GM12872 (cell line): ENCODE data around the gene INHBC.

Source experiments
- TF ChIP-seq, protein P1 (sequence below): IDR thresholded peaks from 3 replicates; pipeline ENCODE4 v1.5.1; 2011; ENCODE audit warnings: low read depth, mild to moderate bottlenecking, low read length, moderate library complexity; ENCODE audit not compliant: insufficient read depth

Gene INHBC

DNA sequence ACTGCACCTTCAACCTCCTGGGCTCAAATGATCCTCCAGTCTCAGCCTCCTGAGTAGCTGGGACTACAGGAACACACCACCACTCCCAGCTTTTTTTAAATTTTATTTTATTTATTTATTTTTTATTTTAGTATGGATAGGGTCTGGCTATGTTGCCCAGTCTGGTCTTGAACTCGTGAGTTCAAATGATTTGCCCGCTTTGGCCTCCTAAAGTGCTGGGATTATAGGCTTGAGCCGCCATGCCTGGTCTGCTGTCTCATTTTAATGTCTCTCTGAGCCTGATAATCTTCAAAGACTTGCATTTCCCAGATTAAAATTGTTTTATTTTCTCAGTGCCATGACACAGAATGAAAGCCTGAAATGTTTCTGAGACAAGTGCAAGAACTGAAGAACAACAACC lies 1.2 kb upstream of the INHBC start:
- TF ChIP-seq, protein P1, sequence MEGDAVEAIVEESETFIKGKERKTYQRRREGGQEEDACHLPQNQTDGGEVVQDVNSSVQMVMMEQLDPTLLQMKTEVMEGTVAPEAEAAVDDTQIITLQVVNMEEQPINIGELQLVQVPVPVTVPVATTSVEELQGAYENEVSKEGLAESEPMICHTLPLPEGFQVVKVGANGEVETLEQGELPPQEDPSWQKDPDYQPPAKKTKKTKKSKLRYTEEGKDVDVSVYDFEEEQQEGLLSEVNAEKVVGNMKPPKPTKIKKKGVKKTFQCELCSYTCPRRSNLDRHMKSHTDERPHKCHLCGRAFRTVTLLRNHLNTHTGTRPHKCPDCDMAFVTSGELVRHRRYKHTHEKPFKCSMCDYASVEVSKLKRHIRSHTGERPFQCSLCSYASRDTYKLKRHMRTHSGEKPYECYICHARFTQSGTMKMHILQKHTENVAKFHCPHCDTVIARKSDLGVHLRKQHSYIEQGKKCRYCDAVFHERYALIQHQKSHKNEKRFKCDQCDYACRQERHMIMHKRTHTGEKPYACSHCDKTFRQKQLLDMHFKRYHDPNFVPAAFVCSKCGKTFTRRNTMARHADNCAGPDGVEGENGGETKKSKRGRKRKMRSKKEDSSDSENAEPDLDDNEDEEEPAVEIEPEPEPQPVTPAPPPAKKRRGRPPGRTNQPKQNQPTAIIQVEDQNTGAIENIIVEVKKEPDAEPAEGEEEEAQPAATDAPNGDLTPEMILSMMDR = no peak

DNA sequence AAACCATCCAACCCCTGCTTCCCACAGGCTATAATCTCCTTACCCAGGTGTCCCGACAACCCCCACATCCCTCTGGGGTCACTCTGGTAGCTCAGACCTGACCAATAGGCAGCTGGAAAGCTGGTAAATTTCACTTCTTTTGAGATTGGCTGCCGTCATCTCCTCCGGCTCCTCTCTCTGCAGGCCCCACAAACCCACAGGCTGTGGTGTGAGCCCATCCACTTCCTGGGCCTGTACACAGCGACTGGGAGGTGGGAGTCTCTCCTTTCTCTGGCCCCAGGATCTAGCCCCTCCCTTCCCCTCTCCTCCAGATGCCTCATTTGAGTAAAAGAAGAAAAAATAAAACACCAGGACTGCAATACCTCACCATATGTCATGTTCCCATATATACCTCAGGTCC lies 709 bp downstream of the INHBC start:
- TF ChIP-seq, protein P1 = no peak

DNA sequence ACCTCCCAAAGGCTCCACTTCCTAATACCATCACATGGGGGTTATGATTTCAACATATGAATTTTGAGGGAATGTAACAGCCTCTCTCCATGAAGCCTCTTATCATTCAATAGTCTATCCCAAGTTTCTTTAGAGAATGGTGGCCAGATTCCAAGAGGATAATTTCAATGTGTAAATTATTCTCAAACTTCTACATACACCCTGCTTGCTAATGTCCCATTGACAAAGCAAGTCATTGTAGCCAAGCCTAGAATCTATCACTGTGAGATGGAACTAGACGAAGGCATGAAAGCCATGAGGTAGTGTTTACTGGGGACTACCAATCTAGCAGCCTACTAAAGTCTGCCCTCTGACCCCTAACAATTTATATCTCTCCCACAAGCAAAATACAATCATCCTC lies 3.8 kb downstream of the INHBC start:
- TF ChIP-seq, protein P1 = no peak

- TF ChIP-seq, protein P1 = no peak
These were observed 5.2 kb downstream of the INHBC start for GRCh38 chr12:57439762-57440266.

DNA sequence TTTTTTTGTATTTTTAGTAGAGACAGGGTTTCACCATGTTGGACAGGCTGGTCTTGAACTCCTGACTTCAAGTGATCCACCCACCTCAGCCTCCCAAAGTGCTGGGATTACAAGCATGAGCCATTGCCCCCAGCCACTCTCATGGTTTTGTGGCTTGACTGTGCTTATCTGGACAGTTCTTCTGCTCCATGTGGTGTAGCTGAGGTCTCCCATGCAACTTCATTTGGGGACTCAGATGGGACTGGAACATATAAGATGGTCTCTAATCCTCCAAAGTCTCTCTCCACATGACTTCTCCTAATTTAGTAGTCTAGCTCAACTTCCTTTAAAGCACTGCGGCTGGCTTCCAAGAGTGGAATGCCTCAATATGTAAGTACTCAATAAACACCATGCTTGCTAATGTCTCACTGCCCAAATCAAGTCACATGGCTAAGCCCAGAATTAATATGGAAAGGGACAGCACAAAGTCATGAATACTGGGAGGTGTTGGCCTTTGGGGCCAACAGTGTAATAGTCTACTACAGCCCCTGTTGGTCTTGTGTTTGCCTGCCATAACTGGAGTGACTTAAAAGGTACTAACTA lies 7.4 kb downstream of the INHBC start:
- TF ChIP-seq, protein P1 = no peak

DNA sequence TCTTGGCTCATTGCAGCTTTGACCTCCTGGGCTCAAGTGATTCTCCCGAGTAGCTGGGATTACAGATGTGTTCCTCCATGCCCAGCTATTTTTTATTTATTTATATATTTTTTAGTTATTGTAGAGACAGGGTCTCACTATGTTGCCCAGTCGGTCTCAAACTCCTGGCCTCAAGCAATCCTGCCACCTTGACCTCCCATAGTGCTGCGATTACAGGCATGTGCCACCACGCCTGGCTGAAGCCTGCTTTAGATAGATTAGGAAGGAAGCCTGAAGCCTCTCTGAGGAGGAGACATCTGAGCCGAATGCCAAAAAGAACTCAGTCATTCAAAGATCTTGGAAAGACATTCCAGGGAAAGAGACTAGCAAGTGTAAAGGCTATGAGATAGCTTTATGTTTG lies 10.2 kb downstream of the INHBC start:
- TF ChIP-seq, protein P1 = no peak

DNA sequence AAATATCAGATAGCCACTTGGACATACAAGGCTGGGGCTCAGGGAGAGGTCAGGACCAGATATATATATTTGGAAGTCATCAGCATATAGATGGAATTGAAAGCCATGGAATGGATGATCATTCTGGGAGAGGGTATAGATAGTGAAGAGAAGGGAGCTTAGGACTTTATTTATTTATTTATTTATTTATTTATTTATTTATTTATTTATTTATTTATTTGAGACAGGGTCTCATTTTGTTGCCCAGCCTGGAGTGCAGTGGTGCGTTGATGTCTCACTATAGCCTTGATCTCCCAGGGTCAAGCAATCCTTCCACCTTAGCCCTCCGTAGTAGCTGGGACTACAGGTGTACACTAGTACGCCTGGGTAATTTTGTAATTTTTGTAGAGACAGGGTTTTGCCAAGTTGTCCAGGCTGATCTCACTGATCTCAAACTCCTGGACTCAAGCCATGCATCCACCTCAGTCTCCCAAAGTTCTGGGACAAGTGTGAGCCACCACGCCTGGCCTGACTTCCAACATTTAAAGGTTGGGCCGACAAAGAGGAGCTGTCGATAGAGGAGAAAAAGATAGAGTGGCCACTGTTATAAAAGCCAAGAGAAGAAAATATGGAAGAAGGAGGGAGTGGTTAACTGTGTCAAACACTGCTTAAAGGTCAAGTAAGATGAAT lies 11.8 kb downstream of the INHBC start:
- TF ChIP-seq, protein P1 = no peak
